Hematopoietic multipotent progenitor cell treated with erythropoietin and hydrocortisone succinate and interleukin-3 and kit ligand, for 6 days (in vitro differentiated cells): ENCODE results near the gene TMEM163.

Experiments
- DNase-seq: peaks from one replicate; pipeline ENCODE4 v3.0.0-alpha.2; 2015

TMEM163 gene

GRCh38 chr2:134690629-134691215 lies 28.1 kb downstream of the TMEM163 start:
- no peak for DNase-seq

- DNase-seq, result no peak
These were observed 29.5 kb downstream of the TMEM163 start for GRCh38 chr2:134689315-134689714.

- DNase-seq, result no peak
These were observed 32.8 kb downstream of the TMEM163 start for GRCh38 chr2:134685967-134686366.

- DNase-seq, result peak; percentile 48
These were observed 35.2 kb downstream of the TMEM163 start for GRCh38 chr2:134683561-134684112.

GRCh38 chr2:134682726-134683125 lies 36.1 kb downstream of the TMEM163 start:
- no peak for DNase-seq

GRCh38 chr2:134681201-134681600 lies 37.6 kb downstream of the TMEM163 start:
- DNase-seq, result no peak

GRCh38 chr2:134679745-134680144 lies 39.1 kb downstream of the TMEM163 start:
- peak; percentile 57 for DNase-seq

GRCh38 chr2:134679294-134679693 lies 39.5 kb downstream of the TMEM163 start:
- no peak for DNase-seq

- DNase-seq, result no peak
These were observed 40.7 kb downstream of the TMEM163 start for GRCh38 chr2:134677856-134678756.

GRCh38 chr2:134676960-134677359 lies 41.8 kb downstream of the TMEM163 start:
- no peak for DNase-seq

- no peak for DNase-seq
These were observed 43.5 kb downstream of the TMEM163 start for GRCh38 chr2:134675314-134675713.

- no peak for DNase-seq
These were observed 44.1 kb downstream of the TMEM163 start for GRCh38 chr2:134674687-134675086.

GRCh38 chr2:134671513-134671912 lies 47.3 kb downstream of the TMEM163 start:
- peak; percentile 76 for DNase-seq

- peak; percentile 13 for DNase-seq
These were observed 47.8 kb downstream of the TMEM163 start for GRCh38 chr2:134670955-134671354.

GRCh38 chr2:134669731-134670669 lies 48.8 kb downstream of the TMEM163 start:
- DNase-seq, result peak; percentile 67

- peak; percentile 30 for DNase-seq
These were observed 50.0 kb downstream of the TMEM163 start for GRCh38 chr2:134668821-134669220.

GRCh38 chr2:134667541-134667940 lies 51.3 kb downstream of the TMEM163 start:
- no peak for DNase-seq

- DNase-seq, result peak; percentile 11
These were observed 51.7 kb downstream of the TMEM163 start for GRCh38 chr2:134667081-134667480.

GRCh38 chr2:134665727-134666506 lies 52.9 kb downstream of the TMEM163 start:
- no peak for DNase-seq

GRCh38 chr2:134663451-134664450 lies 55.0 kb downstream of the TMEM163 start:
- no peak for DNase-seq

- DNase-seq, result no peak
These were observed 56.0 kb downstream of the TMEM163 start for GRCh38 chr2:134662751-134663150.
